Measurements from ENCODE around the gene PCK2.

PCK2 gene

DNA sequence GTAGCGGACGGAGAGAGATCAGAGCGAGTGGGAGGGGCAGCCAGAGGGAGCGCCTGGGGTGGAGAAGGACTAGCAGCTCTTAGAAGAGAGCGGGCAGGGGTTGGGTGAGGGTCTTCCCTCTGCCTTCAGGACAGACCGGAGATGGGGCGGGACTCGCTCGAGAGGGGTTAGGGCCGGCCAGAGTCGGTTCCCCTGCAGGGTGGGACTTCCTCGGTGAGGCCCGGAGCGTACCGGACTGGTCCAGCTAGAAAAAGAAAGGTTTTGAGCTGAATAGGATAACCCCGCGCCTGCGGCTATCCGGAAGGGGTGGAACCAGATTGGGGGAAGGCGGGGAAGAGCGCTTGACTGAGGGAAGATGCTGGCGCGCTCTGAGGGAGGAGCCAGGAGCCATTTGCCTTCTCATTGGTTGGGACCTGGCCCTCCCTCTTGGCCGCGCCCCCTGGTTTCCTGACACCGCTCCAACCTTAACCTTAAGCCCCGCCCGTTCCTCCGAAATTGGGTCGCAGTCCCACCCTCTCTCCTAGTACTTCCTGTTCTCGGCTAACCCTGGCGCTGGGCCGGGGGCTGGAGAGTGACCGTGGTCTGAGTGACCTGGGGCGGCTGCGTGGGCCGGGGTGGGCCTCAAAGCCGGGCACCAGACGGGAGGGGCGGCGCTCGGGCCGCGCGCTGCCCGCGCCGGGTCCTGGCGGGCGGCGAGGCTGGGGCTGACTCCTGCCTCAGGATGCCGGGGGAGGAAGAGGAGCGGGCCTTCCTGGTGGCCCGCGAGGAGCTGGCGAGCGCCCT lies 53.1 kb downstream of the PCK2 start, which contains the start of gene RNF31:
Gene RNF31 (plus strand): TSS at position 521 of the 783 bp plus-strand sequence. CDS start 201 bp downstream, at position 722.
- intact Hi-C loops (cut with DNase I): loop anchor here (1.0 to 2.0 kb wide), 2 partner anchors 14 to 33 kb away; partner anchors contain the start of genes DCAF11, IRF9 and NRL
- peak; percentile 96 to 100 (median 98) for DNase-seq

DNA sequence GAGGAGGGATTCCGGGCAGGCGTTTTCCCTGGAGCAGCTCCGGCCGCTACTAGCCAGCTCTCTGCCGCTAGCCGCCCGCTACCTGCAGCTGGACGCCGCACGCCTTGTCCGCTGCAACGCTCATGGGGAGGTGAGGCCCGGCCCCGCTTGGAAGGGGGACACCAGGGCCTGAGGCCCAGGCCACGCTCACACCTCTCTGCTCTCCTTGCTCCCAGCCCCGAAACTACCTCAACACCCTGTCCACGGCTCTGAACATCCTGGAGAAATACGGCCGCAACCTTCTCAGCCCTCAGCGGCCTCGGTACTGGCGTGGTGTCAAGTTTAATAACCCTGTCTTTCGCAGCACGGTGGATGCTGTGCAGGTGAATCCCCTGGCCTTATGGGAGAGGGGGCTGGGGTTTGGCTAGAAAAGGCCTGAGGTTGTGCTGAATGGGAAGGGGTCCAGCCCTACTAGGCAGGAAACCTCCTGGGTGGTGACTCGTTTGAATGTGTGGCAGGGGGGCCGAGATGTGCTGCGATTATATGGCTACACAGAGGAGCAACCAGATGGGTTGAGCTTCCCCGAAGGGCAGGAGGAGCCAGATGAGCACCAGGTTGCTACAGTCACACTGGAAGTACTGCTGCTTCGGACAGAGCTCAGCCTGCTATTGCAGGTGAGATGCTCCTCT lies 53.8 kb downstream of the PCK2 start:
- DNase-seq: peak in 1 of 10 donors; percentile 51
- intact Hi-C loops (cut with DNase I): loop anchor here (1.0 to 2.0 kb wide), 2 partner anchors 13 to 34 kb away; partner anchors contain the start of genes DCAF11, IRF9 and NRL

DNA sequence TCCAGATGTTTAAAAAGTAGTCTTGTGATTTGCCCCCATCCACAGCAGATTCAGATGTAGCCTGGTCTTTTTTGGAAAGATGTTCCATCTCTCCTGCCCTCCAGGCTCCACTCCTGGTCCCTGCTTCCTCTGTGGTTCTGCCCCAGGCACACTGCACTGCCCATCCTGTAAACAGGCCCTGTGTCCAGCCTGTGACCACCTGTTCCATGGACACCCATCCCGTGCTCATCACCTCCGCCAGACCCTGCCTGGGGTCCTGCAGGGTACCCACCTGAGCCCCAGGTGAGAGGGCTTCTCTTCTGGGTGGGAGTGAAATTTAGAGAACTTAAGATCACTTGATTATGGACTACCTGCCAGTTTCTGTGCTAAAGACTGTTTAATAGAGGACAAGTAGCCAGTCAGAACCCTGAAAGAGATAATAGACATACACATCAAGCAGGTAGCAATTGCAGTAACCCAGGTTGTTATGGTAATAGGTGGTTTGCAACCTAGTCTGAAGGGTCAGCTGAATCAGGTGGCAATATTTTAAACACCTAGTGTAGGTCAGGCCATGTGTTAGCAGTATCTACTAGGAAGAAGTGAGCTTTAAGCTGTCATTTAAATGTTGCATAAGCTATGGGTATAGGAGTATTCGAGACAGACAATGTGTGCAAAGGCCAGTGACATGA lies 55.3 kb downstream of the PCK2 start:
- intact Hi-C loops (cut with DNase I): no loop called here
- DNase-seq: peak in 1 of 10 donors; percentile 32

DNA sequence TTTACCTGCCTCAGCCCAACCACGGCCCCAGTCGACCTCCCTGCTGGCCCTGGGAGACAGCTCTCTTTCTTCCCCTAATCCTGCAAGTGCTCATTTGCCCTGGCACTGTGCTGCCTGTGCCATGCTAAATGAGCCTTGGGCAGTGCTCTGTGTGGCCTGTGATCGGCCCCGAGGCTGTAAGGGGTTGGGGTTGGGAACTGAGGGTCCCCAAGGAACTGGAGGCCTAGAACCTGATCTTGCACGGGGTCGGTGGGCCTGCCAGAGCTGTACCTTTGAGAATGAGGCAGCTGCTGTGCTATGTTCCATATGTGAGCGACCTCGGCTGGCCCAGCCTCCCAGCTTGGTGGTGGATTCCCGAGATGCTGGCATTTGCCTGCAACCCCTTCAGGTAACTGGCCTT lies 56.0 kb downstream of the PCK2 start:
- peak in 1 of 10 donors; percentile 69 for DNase-seq

DNA sequence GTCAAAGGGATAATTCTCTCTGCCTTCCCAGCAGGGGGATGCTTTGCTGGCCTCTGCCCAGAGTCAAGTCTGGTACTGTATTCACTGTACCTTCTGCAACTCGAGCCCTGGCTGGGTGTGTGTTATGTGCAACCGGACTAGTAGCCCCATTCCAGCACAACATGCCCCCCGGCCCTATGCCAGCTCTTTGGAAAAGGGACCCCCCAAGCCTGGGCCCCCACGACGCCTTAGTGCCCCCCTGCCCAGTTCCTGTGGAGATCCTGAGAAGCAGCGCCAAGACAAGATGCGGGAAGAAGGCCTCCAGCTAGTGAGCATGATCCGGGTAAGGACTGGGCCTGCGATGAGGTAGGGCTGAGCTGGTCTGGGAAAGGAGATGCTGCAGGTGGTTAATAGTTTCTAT lies 56.5 kb downstream of the PCK2 start:
- peak in 2 of 10 donors; percentile 55 to 59 for DNase-seq
- intact Hi-C loops (cut with DNase I): no loop called here

More for the DNA sequence above, 56.0 kb downstream of the PCK2 start:
- intact Hi-C loops (cut with DNase I): no loop called here

DNA sequence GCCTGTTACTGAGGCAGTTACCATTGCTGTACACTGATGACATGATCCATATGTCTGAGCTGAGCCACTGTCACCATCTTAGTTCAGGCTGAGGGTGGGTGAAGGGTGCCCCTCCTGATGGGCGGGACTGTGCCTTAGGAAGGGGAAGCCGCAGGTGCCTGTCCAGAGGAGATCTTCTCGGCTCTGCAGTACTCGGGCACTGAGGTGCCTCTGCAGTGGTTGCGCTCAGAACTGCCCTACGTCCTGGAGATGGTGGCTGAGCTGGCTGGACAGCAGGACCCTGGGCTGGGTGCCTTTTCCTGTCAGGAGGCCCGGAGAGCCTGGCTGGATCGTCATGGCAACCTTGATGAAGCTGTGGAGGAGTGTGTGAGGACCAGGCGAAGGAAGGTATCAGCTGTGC lies 56.9 kb downstream of the PCK2 start:
- intact Hi-C loops (cut with DNase I): no loop called here

DNA sequence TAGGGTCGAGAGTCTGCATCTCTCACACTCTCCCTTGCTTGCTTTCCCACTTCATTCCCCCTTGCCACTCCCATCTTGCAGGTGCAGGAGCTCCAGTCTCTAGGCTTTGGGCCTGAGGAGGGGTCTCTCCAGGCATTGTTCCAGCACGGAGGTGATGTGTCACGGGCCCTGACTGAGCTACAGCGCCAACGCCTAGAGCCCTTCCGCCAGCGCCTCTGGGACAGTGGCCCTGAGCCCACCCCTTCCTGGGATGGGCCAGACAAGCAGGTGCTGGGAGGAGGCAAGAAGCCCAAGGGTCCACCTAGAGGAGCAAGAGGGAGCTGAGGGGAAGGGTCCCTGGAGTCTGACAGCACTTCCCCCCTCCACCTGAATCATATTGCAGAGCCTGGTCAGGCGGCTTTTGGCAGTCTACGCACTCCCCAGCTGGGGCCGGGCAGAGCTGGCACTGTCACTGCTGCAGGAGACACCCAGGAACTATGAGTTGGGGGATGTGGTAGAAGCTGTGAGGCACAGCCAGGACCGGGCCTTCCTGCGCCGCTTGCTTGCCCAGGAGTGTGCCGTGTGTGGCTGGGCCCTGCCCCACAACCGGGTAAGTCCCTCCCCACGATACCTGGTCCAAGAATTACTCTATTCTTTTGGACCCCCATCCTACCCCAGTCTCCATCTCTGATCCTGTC lies 57.4 kb downstream of the PCK2 start:
- intact Hi-C loops (cut with DNase I): no loop called here
- DNase-seq: peak in 2 of 10 donors; percentile 27 to 78

More for the DNA sequence above, 56.9 kb downstream of the PCK2 start:
- peak in 2 of 10 donors; percentile 28 to 45 for DNase-seq
